Neural cell (in vitro differentiated cells): Measurements from ENCODE around the gene OR52E1. TPM values are rescaled to one million over a fixed set of nuclear protein-coding genes. Genes with fewer than 3 reads are reported as not detected.

Experiments used
- H2AFZ ChIP-seq: fragments of 200-600, 300-800 bp; sonication (generic), shearing (Covaris generic); 2 replicates; pipeline ENCODE4 v1.6.0; 2014; ENCODE audit warnings: low read depth, mild to moderate bottlenecking, antibody characterized with exemption, low read length, moderate library complexity
- H3F3A ChIP-seq: fragments of 200-600 bp; shearing (Covaris generic); 2 replicates; pipeline ENCODE4 v1.6.1; 2016; ENCODE audit warnings: mild to moderate bottlenecking, moderate library complexity, mixed read lengths, antibody characterized with exemption, low read length; ENCODE audit not compliant: insufficient read depth, poor library complexity, severe bottlenecking
- H3K27ac ChIP-seq: fragments of 200-600, 300-800 bp; sonication (generic), shearing (Covaris generic); 2 replicates; pipeline ENCODE4 v1.5.1; 2014; ENCODE audit warnings: mild to moderate bottlenecking, low read length, moderate library complexity
- H3K27me3 ChIP-seq: fragments of 300-800, 200-600 bp; sonication (generic), shearing (Covaris generic); 2 replicates; pipeline ENCODE4 v1.6.0; 2014; ENCODE audit warnings: mild to moderate bottlenecking, low read depth, low read length, moderate library complexity; ENCODE audit not compliant: insufficient read depth
- H3K36me3 ChIP-seq: fragments of 300-800, 200-600 bp; sonication (generic), shearing (Covaris generic); 2 replicates; pipeline ENCODE4 v1.5.1; 2014; ENCODE audit warnings: mild to moderate bottlenecking, antibody characterized with exemption, low read length, moderate library complexity; ENCODE audit not compliant: insufficient read depth
- H3K4me2 ChIP-seq: fragments of 300-800, 200-600 bp; sonication (generic), shearing (Covaris generic); 2 replicates; pipeline ENCODE4 v1.6.0; 2014; ENCODE audit warnings: mild to moderate bottlenecking, low read length
- H3K4me3 ChIP-seq: fragments of 300-800, 200-600 bp; sonication (generic), shearing (Covaris generic); 2 replicates; pipeline ENCODE4 v1.5.1; 2014; ENCODE audit warnings: mild to moderate bottlenecking, low read length, moderate library complexity
- H3K79me2 ChIP-seq: fragments of 200-600 bp; shearing (Covaris generic); replicated peaks from 2 replicates; pipeline ENCODE4 v1.6.0; 2014; ENCODE audit warnings: mild to moderate bottlenecking, low read length, moderate library complexity; ENCODE audit not compliant: insufficient read depth
- H3K9ac ChIP-seq: fragments of 300-800, 200-600 bp; sonication (generic), shearing (Covaris generic); 2 replicates; pipeline ENCODE4 v1.6.1; 2016; ENCODE audit warnings: mild to moderate bottlenecking, low read length, mixed read lengths
- H3K9me2 ChIP-seq: fragments of 200-600 bp; shearing (Covaris generic); 2 replicates; pipeline ENCODE4 v1.6.1; 2016; ENCODE audit warnings: mild to moderate bottlenecking, low read length, mixed read lengths; ENCODE audit not compliant: insufficient read depth
- H3K9me3 ChIP-seq: fragments of 200-600, 300-800 bp; sonication (generic), shearing (Covaris generic); 2 replicates; pipeline ENCODE4 v1.6.1; 2016; ENCODE audit warnings: mild to moderate bottlenecking, mixed run types, low read length, moderate library complexity, mixed read lengths
- H4K20me1 ChIP-seq: fragments of 200-600 bp; shearing (Covaris generic); 2 replicates; pipeline ENCODE4 v1.6.1; 2016; ENCODE audit warnings: mild to moderate bottlenecking, mixed run types; ENCODE audit not compliant: insufficient read depth
- EP300 ChIP-seq: fragments of 450-650 bp; conservative IDR thresholded peaks from 2 replicates; pipeline ENCODE4 v1.6.1; 2014; ENCODE audit warnings: antibody characterized with exemption, mild to moderate bottlenecking, moderate library complexity; ENCODE audit not compliant: poor library complexity, severe bottlenecking
- EZH2 ChIP-seq: fragments of 200-600, 300-800 bp; shearing (Covaris generic), sonication (generic); IDR thresholded peaks from 2 replicates; pipeline ENCODE4 v1.6.1; 2014; ENCODE audit warnings: antibody characterized with exemption, low read length, borderline replicate concordance, mild to moderate bottlenecking; ENCODE audit not compliant: insufficient read depth, poor library complexity, severe bottlenecking
- MXI1 ChIP-seq: fragments of 450-650 bp; conservative IDR thresholded peaks from 2 replicates; pipeline ENCODE4 v1.6.1; 2014; ENCODE audit warnings: antibody characterized with exemption, mild to moderate bottlenecking; ENCODE audit not compliant: poor library complexity, severe bottlenecking
- POLR2AphosphoS5 ChIP-seq: IDR thresholded peaks from 2 replicates; pipeline ENCODE4 v1.6.1; 2012
- RAD21 ChIP-seq: fragments of 450-650 bp; conservative IDR thresholded peaks from 2 replicates; pipeline ENCODE4 v1.6.1; 2014; ENCODE audit warnings: antibody characterized with exemption, mild to moderate bottlenecking, moderate library complexity
- SMC3 ChIP-seq: fragments of 450-650 bp; conservative IDR thresholded peaks from 2 replicates; pipeline ENCODE4 v1.6.1; 2014; ENCODE audit warnings: antibody characterized with exemption, mild to moderate bottlenecking, moderate library complexity; ENCODE audit not compliant: poor library complexity
- TAF1 ChIP-seq: IDR thresholded peaks from 2 replicates; pipeline ENCODE4 v1.6.1; 2012; ENCODE audit warnings: low read depth
- polyA plus RNA-seq: library from polyadenylated mRNA; depleted of rRNA; stranded (reverse); fragments of >200 nt; gene quantifications from 2 replicates; pipeline ENCODE4 v1.2.3, GENCODE V29; 2014
- TF ChIP-seq, protein P1 (sequence below): fragments of 450-650 bp; IDR thresholded peaks from 2 replicates; pipeline ENCODE4 v1.5.1; 2014; ENCODE audit warnings: antibody characterized with exemption, mild to moderate bottlenecking, moderate library complexity; ENCODE audit not compliant: poor library complexity, severe bottlenecking
- TF ChIP-seq, protein P2 (sequence below): IDR thresholded peaks from 2 replicates; pipeline ENCODE4 v1.6.1; 2012; ENCODE audit warnings: borderline replicate concordance

OR52E1 gene
- polyA plus RNA-seq, 1 donor from 2014 or later, result not detected

- H3K9me2 ChIP-seq, result no peaks in the 10 kb centered on the region
- H3K9me3 ChIP-seq, result no peaks in the 10 kb centered on the region
- TF ChIP-seq EP300 (no peak), EZH2 (no peak), TAF1 (no peak), SMC3 (no peak), MXI1 (no peak), RAD21 (no peak)
- TF ChIP-seq, protein P1, sequence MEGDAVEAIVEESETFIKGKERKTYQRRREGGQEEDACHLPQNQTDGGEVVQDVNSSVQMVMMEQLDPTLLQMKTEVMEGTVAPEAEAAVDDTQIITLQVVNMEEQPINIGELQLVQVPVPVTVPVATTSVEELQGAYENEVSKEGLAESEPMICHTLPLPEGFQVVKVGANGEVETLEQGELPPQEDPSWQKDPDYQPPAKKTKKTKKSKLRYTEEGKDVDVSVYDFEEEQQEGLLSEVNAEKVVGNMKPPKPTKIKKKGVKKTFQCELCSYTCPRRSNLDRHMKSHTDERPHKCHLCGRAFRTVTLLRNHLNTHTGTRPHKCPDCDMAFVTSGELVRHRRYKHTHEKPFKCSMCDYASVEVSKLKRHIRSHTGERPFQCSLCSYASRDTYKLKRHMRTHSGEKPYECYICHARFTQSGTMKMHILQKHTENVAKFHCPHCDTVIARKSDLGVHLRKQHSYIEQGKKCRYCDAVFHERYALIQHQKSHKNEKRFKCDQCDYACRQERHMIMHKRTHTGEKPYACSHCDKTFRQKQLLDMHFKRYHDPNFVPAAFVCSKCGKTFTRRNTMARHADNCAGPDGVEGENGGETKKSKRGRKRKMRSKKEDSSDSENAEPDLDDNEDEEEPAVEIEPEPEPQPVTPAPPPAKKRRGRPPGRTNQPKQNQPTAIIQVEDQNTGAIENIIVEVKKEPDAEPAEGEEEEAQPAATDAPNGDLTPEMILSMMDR, result no peak
- H4K20me1 ChIP-seq, result no peaks in the 10 kb centered on the region
- H3K79me2 ChIP-seq, result no peaks in the 10 kb centered on the region
- no peak overlapping the region for H3K4me3 ChIP-seq
- H3K36me3 ChIP-seq, result no peaks in the 10 kb centered on the region
- no peak overlapping the region for H2AFZ ChIP-seq
- no peak overlapping the region for H3K27ac ChIP-seq
- no peak overlapping the region for H3K9ac ChIP-seq
- H3F3A ChIP-seq, result no peaks in the 10 kb centered on the region
- H3K27me3 ChIP-seq, result no peaks in the 10 kb centered on the region
- H3K4me2 ChIP-seq, result no peak overlapping the region
These were observed 27.3 kb upstream of the OR52E1 start for GRCh38 chr11:5042091-5042490.

DNA sequence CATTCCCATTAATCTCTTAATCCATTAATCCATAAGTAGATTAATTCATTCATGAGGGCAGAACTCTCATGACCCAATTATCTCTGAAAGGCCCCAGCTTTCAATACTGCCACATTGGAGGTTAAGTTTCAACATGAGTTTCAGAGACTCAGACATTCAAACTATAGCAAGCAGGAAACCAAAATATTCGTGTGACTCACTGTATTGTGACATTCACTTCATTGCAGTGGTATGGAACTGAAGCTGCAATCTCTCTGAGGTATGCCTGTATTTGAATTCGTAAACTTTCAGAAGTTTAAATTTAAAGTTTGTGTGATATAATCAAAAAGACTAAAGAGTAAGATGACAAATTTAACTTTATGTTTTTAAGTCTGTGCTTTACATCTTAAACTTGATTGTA lies 26.0 kb upstream of the OR52E1 start:
- no peaks in the 10 kb centered on the region for H3K36me3 ChIP-seq
- H3K9me2 ChIP-seq, result no peaks in the 10 kb centered on the region
- no peak overlapping the region for H3K4me3 ChIP-seq
- no peaks in the 10 kb centered on the region for H4K20me1 ChIP-seq
- H3K4me2 ChIP-seq, result no peak overlapping the region
- H3K9ac ChIP-seq, result no peak overlapping the region
- no peaks in the 10 kb centered on the region for H3F3A ChIP-seq
- H3K79me2 ChIP-seq, result no peaks in the 10 kb centered on the region
- TF ChIP-seq RAD21, result no peak
- no peak for TF ChIP-seq SMC3
- no peak for TF ChIP-seq POLR2AphosphoS5
- TF ChIP-seq, protein P2, sequence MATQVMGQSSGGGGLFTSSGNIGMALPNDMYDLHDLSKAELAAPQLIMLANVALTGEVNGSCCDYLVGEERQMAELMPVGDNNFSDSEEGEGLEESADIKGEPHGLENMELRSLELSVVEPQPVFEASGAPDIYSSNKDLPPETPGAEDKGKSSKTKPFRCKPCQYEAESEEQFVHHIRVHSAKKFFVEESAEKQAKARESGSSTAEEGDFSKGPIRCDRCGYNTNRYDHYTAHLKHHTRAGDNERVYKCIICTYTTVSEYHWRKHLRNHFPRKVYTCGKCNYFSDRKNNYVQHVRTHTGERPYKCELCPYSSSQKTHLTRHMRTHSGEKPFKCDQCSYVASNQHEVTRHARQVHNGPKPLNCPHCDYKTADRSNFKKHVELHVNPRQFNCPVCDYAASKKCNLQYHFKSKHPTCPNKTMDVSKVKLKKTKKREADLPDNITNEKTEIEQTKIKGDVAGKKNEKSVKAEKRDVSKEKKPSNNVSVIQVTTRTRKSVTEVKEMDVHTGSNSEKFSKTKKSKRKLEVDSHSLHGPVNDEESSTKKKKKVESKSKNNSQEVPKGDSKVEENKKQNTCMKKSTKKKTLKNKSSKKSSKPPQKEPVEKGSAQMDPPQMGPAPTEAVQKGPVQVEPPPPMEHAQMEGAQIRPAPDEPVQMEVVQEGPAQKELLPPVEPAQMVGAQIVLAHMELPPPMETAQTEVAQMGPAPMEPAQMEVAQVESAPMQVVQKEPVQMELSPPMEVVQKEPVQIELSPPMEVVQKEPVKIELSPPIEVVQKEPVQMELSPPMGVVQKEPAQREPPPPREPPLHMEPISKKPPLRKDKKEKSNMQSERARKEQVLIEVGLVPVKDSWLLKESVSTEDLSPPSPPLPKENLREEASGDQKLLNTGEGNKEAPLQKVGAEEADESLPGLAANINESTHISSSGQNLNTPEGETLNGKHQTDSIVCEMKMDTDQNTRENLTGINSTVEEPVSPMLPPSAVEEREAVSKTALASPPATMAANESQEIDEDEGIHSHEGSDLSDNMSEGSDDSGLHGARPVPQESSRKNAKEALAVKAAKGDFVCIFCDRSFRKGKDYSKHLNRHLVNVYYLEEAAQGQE, result no peak
- TF ChIP-seq EP300, result no peak
- no peak for TF ChIP-seq MXI1
- TF ChIP-seq, protein P1, result no peak
- no peak for TF ChIP-seq TAF1
- TF ChIP-seq EZH2, result no peak
- no peak overlapping the region for H2AFZ ChIP-seq
- no peaks in the 10 kb centered on the region for H3K9me3 ChIP-seq
- no peaks in the 10 kb centered on the region for H3K27me3 ChIP-seq
- no peak overlapping the region for H3K27ac ChIP-seq
